ENCODE data around the gene ELFN2.

ELFN2 gene

GRCh38 chr22:37449331-37450001 lies 22.2 kb upstream of the ELFN2 start:
- DNase-seq (ENCODE audit: insufficient read length) = no peak
- no peak for TF ChIP-seq POLR2AphosphoS5 (IDR thresholded peaks at IDR 0.05; ENCODE audit: low read depth, low read length)
- TF ChIP-seq TAF1 (IDR thresholded peaks at IDR 0.05; ENCODE audit: borderline replicate concordance, low read depth, low read length) = no peak
- no peak for FAIRE-seq

GRCh38 chr22:37448516-37449127 lies 21.3 kb upstream of the ELFN2 start:
- TF ChIP-seq POLR2AphosphoS5 (IDR thresholded peaks at IDR 0.05; ENCODE audit: low read depth, low read length) = no peak
- TF ChIP-seq TAF1 (IDR thresholded peaks at IDR 0.05; ENCODE audit: borderline replicate concordance, low read depth, low read length) = no peak
- TF ChIP-seq POLR2A (IDR thresholded peaks at IDR 0.05; ENCODE audit: low read depth, low read length) = no peak
- FAIRE-seq = no peak
- no peak for DNase-seq (ENCODE audit: insufficient read length)

- DNase-seq (ENCODE audit: insufficient read length) = no peak
- TF ChIP-seq TAF1 (IDR thresholded peaks at IDR 0.05; ENCODE audit: borderline replicate concordance, low read depth, low read length) (no peak), POLR2A (IDR thresholded peaks at IDR 0.05; ENCODE audit: low read depth, low read length) (no peak), POLR2AphosphoS5 (IDR thresholded peaks at IDR 0.05; ENCODE audit: low read depth, low read length) (no peak)
- FAIRE-seq = no peak
Measured at GRCh38 chr22:37445501-37445900, 18.2 kb upstream of the ELFN2 start.

GRCh38 chr22:37443977-37444376 lies 16.7 kb upstream of the ELFN2 start:
- FAIRE-seq = no peak
- TF ChIP-seq POLR2AphosphoS5 (IDR thresholded peaks at IDR 0.05; ENCODE audit: low read depth, low read length) = no peak
- no peak for DNase-seq (ENCODE audit: insufficient read length)

GRCh38 chr22:37443086-37443485 lies 15.8 kb upstream of the ELFN2 start:
- no peak for FAIRE-seq
- DNase-seq (ENCODE audit: insufficient read length) = no peak
- TF ChIP-seq TAF1 (IDR thresholded peaks at IDR 0.05; ENCODE audit: borderline replicate concordance, low read depth, low read length) = no peak
- TF ChIP-seq POLR2AphosphoS5 (IDR thresholded peaks at IDR 0.05; ENCODE audit: low read depth, low read length) = no peak

- TF ChIP-seq POLR2AphosphoS5 (IDR thresholded peaks at IDR 0.05; ENCODE audit: low read depth, low read length) = no peak
- no peak for TF ChIP-seq TAF1 (IDR thresholded peaks at IDR 0.05; ENCODE audit: borderline replicate concordance, low read depth, low read length)
- TF ChIP-seq POLR2A (IDR thresholded peaks at IDR 0.05; ENCODE audit: low read depth, low read length) = no peak
- no peak for DNase-seq (ENCODE audit: insufficient read length)
- FAIRE-seq = no peak
Measured at GRCh38 chr22:37442537-37442936, 15.3 kb upstream of the ELFN2 start.

GRCh38 chr22:37442135-37442534 lies 14.9 kb upstream of the ELFN2 start:
- TF ChIP-seq POLR2AphosphoS5 (IDR thresholded peaks at IDR 0.05; ENCODE audit: low read depth, low read length) (no peak), TAF1 (IDR thresholded peaks at IDR 0.05; ENCODE audit: borderline replicate concordance, low read depth, low read length) (no peak), POLR2A (IDR thresholded peaks at IDR 0.05; ENCODE audit: low read depth, low read length) (no peak)
- FAIRE-seq (no peak), DNase-seq (ENCODE audit: insufficient read length) (no peak)

- TF ChIP-seq POLR2AphosphoS5 (IDR thresholded peaks at IDR 0.05; ENCODE audit: low read depth, low read length) (no peak), TAF1 (IDR thresholded peaks at IDR 0.05; ENCODE audit: borderline replicate concordance, low read depth, low read length) (no peak), POLR2A (IDR thresholded peaks at IDR 0.05; ENCODE audit: low read depth, low read length) (no peak)
- FAIRE-seq = no peak
- DNase-seq (ENCODE audit: insufficient read length) = no peak
Measured at GRCh38 chr22:37440875-37441274, 13.6 kb upstream of the ELFN2 start.

- DNase-seq (ENCODE audit: insufficient read length) = no peak
- TF ChIP-seq TAF1 (IDR thresholded peaks at IDR 0.05; ENCODE audit: borderline replicate concordance, low read depth, low read length) (no peak), POLR2AphosphoS5 (IDR thresholded peaks at IDR 0.05; ENCODE audit: low read depth, low read length) (no peak), POLR2A (IDR thresholded peaks at IDR 0.05; ENCODE audit: low read depth, low read length) (no peak)
- FAIRE-seq = no peak
Measured at GRCh38 chr22:37439347-37439746, 12.1 kb upstream of the ELFN2 start.

GRCh38 chr22:37435970-37436603 lies 8.8 kb upstream of the ELFN2 start:
- no peak for TF ChIP-seq TAF1 (IDR thresholded peaks at IDR 0.05; ENCODE audit: borderline replicate concordance, low read depth, low read length)
- TF ChIP-seq POLR2AphosphoS5 (IDR thresholded peaks at IDR 0.05; ENCODE audit: low read depth, low read length) = no peak
- no peak for TF ChIP-seq POLR2A (IDR thresholded peaks at IDR 0.05; ENCODE audit: low read depth, low read length)
- FAIRE-seq (no peak), DNase-seq (ENCODE audit: insufficient read length) (no peak)

GRCh38 chr22:37433786-37434185 lies 6.5 kb upstream of the ELFN2 start:
- TF ChIP-seq TAF1 (IDR thresholded peaks at IDR 0.05; ENCODE audit: borderline replicate concordance, low read depth, low read length) = no peak
- TF ChIP-seq POLR2AphosphoS5 (IDR thresholded peaks at IDR 0.05; ENCODE audit: low read depth, low read length) = no peak
- no peak for TF ChIP-seq POLR2A (IDR thresholded peaks at IDR 0.05; ENCODE audit: low read depth, low read length)

GRCh38 chr22:37432708-37433054 lies 5.4 kb upstream of the ELFN2 start:
- no peak for DNase-seq (ENCODE audit: insufficient read length)
- TF ChIP-seq TAF1 (IDR thresholded peaks at IDR 0.05; ENCODE audit: borderline replicate concordance, low read depth, low read length) (no peak), POLR2AphosphoS5 (IDR thresholded peaks at IDR 0.05; ENCODE audit: low read depth, low read length) (no peak), POLR2A (IDR thresholded peaks at IDR 0.05; ENCODE audit: low read depth, low read length) (no peak)
- no peak for FAIRE-seq

More at GRCh38 chr22:37433786-37434185, 6.5 kb upstream of the ELFN2 start:
- no peak for DNase-seq (ENCODE audit: insufficient read length)
- no peak for FAIRE-seq
